ENCODE measurements around the gene C4orf50. TPM values are rescaled to one million over a fixed set of nuclear protein-coding genes. Genes with fewer than 3 reads are reported as not detected.

The C4orf50 gene
- total RNA-seq, 4 donors from 2014 or later, result 0.21 to 0.30 TPM; not detected in 2

DNA sequence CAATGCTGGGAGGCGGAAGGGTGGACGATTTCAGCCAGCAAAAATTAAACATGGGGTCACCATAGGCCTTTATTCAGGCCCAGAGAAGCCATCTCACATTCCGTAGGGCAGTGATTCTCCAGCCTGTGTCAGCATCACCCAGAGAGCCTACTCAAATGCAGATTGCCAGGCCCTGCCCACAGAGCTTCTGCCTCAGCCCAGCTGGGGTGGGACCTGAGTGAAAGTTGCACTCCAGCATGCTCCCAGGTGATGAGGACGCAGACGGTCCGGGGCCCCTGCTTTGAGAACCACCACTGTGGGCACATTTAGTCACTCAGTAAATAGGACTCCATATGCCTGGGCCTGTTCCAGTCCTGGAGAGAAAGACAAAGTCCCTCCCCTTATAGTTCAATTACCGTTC, 12.4 kb upstream of the C4orf50 start:
- no peak for DNase-seq (ENCODE audit: low spot score in 2 of 2)
- H3K36me3 ChIP-seq, result no peaks in the 10 kb centered on the region
- TF ChIP-seq EP300 (IDR thresholded peaks at IDR 0.05) (no peak), POLR2A (IDR thresholded peaks at IDR 0.05) (no peak)
- TF ChIP-seq, protein P1, sequence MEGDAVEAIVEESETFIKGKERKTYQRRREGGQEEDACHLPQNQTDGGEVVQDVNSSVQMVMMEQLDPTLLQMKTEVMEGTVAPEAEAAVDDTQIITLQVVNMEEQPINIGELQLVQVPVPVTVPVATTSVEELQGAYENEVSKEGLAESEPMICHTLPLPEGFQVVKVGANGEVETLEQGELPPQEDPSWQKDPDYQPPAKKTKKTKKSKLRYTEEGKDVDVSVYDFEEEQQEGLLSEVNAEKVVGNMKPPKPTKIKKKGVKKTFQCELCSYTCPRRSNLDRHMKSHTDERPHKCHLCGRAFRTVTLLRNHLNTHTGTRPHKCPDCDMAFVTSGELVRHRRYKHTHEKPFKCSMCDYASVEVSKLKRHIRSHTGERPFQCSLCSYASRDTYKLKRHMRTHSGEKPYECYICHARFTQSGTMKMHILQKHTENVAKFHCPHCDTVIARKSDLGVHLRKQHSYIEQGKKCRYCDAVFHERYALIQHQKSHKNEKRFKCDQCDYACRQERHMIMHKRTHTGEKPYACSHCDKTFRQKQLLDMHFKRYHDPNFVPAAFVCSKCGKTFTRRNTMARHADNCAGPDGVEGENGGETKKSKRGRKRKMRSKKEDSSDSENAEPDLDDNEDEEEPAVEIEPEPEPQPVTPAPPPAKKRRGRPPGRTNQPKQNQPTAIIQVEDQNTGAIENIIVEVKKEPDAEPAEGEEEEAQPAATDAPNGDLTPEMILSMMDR (IDR thresholded peaks at IDR 0.05), result no peak
- H3K27ac ChIP-seq, result no peak overlapping the region
- no peaks in the 10 kb centered on the region for H3K4me1 ChIP-seq
- 76 to 80% methylated on average over 7 of the region's 7 CpGs for WGBS, 2 donors
- H3K9me3 ChIP-seq, result no peaks in the 10 kb centered on the region
- H3K4me3 ChIP-seq, result no peak overlapping the region
- no peaks in the 10 kb centered on the region for H3K27me3 ChIP-seq

DNA sequence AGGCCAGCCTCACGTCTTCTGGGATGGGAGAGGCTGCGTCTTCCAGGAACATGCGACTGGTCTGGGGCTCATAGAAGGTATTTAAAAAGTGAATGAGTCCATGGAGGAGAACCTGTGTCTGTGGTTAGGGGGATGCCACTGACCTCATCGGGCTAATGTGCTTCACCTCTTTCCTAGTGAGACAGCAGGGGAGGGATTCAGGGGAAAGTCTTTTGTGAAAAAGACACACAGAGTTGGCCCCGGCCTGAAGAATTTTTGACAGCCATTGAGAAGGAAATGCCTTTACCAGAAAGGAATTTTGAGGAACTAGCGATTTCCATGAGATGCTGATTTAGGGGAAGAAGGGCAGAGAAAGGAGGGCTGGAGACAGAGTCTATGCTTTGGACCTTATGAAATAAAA, 11.0 kb upstream of the C4orf50 start:
- no peaks in the 10 kb centered on the region for H3K4me1 ChIP-seq
- no peaks in the 10 kb centered on the region for H3K36me3 ChIP-seq
- 67 to 71% methylated on average over 6 of the region's 6 CpGs for WGBS, 2 donors

GRCh38 chr4:6028168-6028567, 9.9 kb upstream of the C4orf50 start:
- Histone ChIP-seq H3K36me3 (no peaks in the 10 kb centered on the region), H3K4me1 (no peaks in the 10 kb centered on the region), H3K4me3 (no peak overlapping the region), H3K9me3 (no peaks in the 10 kb centered on the region), H3K27ac (no peak overlapping the region), H3K27me3 (no peaks in the 10 kb centered on the region)
- WGBS, 2 donors, result 69 to 73% methylated on average over 10 of the region's 10 CpGs
- DNase-seq (ENCODE audit: low spot score in 2 of 2), result no peak
- TF ChIP-seq, protein P1 (IDR thresholded peaks at IDR 0.05), result no peak
- TF ChIP-seq EP300 (IDR thresholded peaks at IDR 0.05) (no peak), POLR2A (IDR thresholded peaks at IDR 0.05) (no peak)

More for the DNA sequence above, 11.0 kb upstream of the C4orf50 start:
- Histone ChIP-seq H3K4me3 (no peak overlapping the region), H3K9me3 (no peaks in the 10 kb centered on the region), H3K27ac (no peak overlapping the region), H3K27me3 (no peaks in the 10 kb centered on the region)
- no peak for DNase-seq (ENCODE audit: low spot score in 2 of 2)
- TF ChIP-seq, protein P1 (IDR thresholded peaks at IDR 0.05), result no peak

GRCh38 chr4:6027392-6027791, 9.2 kb upstream of the C4orf50 start:
- WGBS, 2 donors, result 75 to 81% methylated on average over 9 of the region's 9 CpGs
- no peaks in the 10 kb centered on the region for H3K27me3 ChIP-seq
- no peaks in the 10 kb centered on the region for H3K36me3 ChIP-seq
- H3K4me1 ChIP-seq, result no peaks in the 10 kb centered on the region
- no peaks in the 10 kb centered on the region for H3K9me3 ChIP-seq
- H3K4me3 ChIP-seq, result no peak overlapping the region
- no peak for TF ChIP-seq EP300 (IDR thresholded peaks at IDR 0.05)
- TF ChIP-seq, protein P1 (IDR thresholded peaks at IDR 0.05), result no peak
- no peak for TF ChIP-seq POLR2A (IDR thresholded peaks at IDR 0.05)
- H3K27ac ChIP-seq, result no peak overlapping the region
- DNase-seq (ENCODE audit: low spot score in 2 of 2), result no peak

GRCh38 chr4:6024313-6024960, 6.2 kb upstream of the C4orf50 start:
- H3K36me3 ChIP-seq, result no peaks in the 10 kb centered on the region
- no peak overlapping the region for H3K4me3 ChIP-seq
- no peaks in the 10 kb centered on the region for H3K9me3 ChIP-seq
- no peak for DNase-seq (ENCODE audit: low spot score in 2 of 2)
- H3K4me1 ChIP-seq, result no peaks in the 10 kb centered on the region
- TF ChIP-seq, protein P1 (IDR thresholded peaks at IDR 0.05), result no peak
- TF ChIP-seq EP300 (IDR thresholded peaks at IDR 0.05), result no peak
- H3K27me3 ChIP-seq, result no peaks in the 10 kb centered on the region
- 65 to 78% methylated on average over 20 of the region's 20 CpGs for WGBS, 2 donors
- no peak overlapping the region for H3K27ac ChIP-seq

All from tibial nerve (tissue), 4 donors.